Hematopoietic multipotent progenitor cell treated with erythropoietin and hydrocortisone succinate and interleukin-3 and kit ligand, for 15 days (in vitro differentiated cells): ENCODE measurements around the gene CALHM3.

Experiments
- DNase-seq: peaks from one replicate; pipeline ENCODE4 v3.0.0-alpha.2; 2015; ENCODE audit warnings: low spot score

CALHM3 gene

DNA sequence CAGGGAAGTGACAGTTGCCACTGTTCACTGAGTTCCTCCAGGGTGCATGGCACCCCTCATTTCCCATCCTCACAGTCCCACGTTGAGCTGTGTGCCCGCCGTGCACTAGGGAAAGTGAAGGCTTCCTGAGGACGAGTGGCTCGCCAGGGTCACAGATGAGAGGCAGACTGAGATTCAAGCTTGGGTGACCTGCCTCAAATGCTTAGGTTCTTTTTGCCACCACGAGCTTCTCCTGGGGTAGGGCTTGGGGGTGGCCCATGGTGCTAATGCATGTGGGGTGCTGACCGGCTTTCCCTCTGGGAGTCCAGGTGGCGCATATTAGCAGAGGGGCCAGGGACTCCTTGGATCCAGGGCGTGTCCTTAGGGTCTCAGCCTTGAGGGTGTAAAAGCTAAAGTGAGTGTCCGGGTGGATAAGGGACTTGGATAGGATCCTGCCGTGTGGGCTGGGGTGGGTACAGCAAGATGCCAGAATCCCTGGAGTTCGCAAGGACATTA lies 28.8 kb downstream of the CALHM3 start:
- no peak for DNase-seq

DNA sequence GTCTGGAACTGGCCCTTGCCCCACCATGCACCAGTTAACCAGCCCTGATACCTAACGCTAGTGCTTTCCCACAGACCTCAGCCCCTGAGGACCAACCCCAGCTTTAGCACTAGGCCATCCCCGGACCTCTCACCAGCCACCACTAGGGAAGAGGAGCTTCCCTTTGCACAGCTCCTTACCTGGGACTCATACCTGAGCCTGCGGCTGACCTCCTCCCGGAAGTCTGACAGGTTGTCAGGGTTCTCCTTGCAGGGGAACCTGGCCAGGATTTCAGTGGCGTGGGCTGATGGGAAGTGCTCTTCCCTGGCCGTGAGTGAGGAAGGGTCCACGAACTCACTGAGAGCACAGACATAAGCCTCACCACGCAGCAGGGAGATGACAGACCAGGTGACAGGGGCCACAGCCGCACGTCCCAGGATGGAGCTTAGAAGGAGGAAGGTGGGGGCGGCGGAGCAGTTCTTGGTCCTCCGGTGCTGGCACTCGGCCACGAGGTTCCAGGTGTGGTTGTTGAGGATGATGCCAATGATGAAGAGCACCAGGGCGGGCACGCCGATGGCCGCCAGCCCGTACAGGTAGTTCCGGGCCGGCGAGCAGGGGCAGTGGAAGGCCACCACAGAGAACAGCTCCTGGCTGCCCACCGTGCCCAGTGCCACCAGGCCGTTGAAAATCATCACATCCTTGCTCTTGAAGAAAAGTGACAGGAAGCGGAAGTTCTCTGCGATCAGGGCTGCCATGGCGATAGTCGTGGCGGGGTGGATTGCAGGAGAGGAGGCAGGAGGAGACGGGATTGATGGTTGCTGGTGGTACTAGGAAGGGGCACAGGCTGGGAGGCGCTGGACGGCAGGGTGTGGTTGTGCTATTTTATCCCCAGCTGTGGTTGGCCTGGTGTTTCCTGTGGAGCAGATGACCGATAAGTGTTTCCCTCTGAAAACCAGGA lies 29.6 kb downstream of the CALHM3 start:
- DNase-seq: no peak

- no peak for DNase-seq
Measured at GRCh38 chr10:103448746-103449145, 30.3 kb downstream of the CALHM3 start.

GRCh38 chr10:103447187-103447586 lies 31.9 kb downstream of the CALHM3 start:
- no peak for DNase-seq

GRCh38 chr10:103445767-103446567 lies 33.1 kb downstream of the CALHM3 start:
- DNase-seq: no peak

GRCh38 chr10:103445366-103445765 lies 33.7 kb downstream of the CALHM3 start:
- no peak for DNase-seq

- DNase-seq: no peak
Measured at GRCh38 chr10:103444478-103444877, 34.6 kb downstream of the CALHM3 start.

GRCh38 chr10:103443475-103444185 lies 35.4 kb downstream of the CALHM3 start:
- no peak for DNase-seq

DNA sequence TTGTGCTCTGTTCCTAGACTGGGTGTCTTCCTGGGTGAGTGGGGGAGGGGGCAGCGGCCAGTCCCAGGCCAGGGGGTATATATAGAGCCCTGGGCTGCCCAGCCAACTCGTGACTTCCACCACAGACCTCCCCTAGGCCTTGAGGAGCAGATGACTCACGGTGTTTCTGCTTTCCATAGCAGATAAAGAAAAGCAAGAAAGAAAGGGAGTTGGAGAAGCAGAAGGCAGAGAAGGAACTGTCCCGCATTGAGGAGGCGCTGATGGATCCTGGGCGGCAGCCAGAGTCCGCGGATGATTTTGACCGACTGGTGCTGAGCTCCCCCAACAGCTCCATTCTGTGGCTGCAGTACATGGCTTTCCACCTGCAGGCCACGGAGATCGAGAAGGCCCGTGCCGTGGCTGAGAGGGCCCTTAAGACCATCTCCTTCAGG lies 37.0 kb downstream of the CALHM3 start:
- DNase-seq: no peak

GRCh38 chr10:103441611-103442010 lies 37.4 kb downstream of the CALHM3 start:
- no peak for DNase-seq

DNA sequence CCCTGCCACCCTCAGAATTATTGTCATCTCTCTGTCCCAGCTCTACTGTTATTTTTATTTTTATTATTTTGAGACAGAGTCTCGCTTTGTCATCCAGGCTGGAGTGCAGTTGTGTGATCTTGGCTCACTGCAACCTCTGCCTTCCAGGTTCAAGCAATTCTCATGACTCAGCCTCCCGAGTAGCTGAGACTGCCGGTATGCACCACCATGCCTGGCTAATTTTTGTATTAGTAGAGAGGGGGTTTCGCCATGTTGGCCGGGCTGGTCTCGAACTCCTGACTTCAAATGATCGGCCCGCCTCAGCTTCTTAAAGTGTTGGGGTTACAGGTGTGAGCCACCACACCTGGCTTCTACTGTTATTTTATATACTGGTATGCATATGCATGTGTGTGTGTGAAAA lies 37.8 kb downstream of the CALHM3 start:
- DNase-seq: no peak

- no peak for DNase-seq
Measured at GRCh38 chr10:103440416-103440815, 38.6 kb downstream of the CALHM3 start.

GRCh38 chr10:103439776-103440175 lies 39.3 kb downstream of the CALHM3 start:
- no peak for DNase-seq

- no peak for DNase-seq
Measured at GRCh38 chr10:103433858-103434257, 45.2 kb downstream of the CALHM3 start.

DNA sequence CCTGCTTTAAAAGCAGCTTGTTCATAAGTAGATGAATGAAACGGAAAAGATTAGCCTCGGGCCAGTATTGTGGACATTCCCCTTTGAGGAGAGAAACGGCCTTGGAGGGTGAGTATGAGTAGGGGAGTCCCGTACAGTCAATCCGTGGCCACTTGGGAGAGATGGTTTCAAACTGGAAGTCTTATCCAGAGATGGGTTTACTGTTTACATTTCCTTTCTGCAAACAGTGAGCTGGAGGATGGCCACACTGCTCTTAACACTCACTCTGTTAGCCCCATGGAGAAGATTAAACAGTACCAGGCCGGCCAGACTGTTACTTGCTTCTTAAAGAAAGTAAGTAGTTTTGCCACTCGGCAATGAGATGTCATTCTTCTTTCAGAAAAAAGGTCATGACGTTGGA lies 47.1 kb downstream of the CALHM3 start:
- DNase-seq: no peak

- DNase-seq: no peak
Measured at GRCh38 chr10:103429647-103430046, 49.4 kb downstream of the CALHM3 start.

- DNase-seq: no peak
Measured at GRCh38 chr10:103428989-103429643, 49.9 kb downstream of the CALHM3 start.

- DNase-seq: no peak
Measured at GRCh38 chr10:103427866-103428265, 51.2 kb downstream of the CALHM3 start.

DNA sequence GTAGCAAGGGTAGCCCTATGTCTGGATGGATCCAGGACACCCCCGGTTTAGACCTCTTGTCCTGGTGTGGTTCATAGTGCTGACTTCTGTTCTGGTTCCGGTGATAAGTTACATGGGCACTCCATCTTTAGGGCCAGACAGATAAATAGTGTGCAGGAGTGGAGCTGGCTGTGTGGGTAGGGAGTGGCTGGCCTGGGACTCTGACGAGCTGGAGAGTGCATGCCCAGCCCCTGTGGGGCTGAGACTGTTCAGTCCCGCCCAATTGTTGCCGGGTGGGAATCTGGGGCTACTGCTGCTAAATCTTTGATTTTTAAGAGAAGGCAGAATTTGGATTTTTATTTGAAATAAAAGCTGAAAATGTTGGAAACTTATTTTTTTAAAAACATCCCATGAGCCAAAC lies 55.3 kb downstream of the CALHM3 start:
- DNase-seq: no peak
